Femur (tissue), 1 donor: Measurements from ENCODE around the gene MSH3.
"Not testable (repeated sequence)": the region's sequence is repeated elsewhere in the genome, so short reads cannot be mapped to it uniquely, and the experiment has no call there.

Experiments
- DNase-seq: peaks from one replicate; pipeline ENCODE4 v3.0.0-alpha.2; 2017

The MSH3 gene

DNA sequence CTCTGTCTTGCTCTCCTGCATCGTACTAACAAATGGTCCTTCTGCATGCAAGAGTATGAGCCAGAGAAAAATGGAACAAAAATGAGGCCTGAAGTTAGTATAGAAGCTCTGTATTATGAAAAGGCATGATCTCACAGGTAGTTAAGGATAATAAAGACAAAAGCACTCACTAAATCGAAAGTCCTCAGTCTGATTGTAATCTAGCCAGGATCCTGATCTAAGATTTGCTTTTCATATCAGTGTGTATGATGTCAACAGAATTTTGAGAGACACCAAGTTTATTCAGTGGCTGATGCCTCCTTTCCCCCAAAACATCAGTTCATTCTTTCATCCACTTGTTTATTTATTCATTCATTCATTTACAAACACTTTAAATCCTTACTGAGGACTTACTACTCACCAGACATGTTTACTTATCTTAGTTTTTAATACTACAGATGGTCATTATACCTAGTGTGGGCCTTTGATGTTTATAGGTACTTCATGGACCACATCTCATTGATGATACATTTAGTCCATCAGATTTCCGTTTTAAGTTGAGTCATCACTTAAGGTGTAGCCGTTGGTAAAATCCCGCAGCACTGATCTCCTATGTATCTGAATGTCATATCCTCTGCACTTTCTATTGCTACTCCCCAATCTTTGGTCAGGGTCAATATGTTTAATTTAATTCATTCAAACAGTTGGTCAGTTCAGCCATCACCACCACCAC is 105.6 kb downstream of the MSH3 start:
- no peak for DNase-seq

DNA sequence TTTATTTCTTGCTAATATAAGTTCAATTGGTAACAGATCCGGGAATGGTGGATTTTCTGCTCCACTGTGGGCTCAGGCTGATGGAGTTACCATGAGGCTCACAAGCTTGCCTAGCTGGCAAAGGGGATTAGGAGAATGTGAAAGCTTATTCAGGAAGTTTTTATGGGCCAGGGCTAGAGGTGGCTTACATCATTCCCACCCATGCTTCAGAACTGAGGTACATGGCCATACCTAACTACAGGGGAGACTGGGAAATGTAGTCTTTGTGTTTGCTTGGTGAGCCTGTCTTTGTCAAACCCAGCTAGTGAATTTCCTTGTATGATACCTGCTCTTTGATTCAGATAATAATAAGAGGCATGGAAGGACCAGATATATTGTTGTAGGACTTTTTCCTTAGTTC is 106.2 kb downstream of the MSH3 start:
- DNase-seq, result no peak

DNA sequence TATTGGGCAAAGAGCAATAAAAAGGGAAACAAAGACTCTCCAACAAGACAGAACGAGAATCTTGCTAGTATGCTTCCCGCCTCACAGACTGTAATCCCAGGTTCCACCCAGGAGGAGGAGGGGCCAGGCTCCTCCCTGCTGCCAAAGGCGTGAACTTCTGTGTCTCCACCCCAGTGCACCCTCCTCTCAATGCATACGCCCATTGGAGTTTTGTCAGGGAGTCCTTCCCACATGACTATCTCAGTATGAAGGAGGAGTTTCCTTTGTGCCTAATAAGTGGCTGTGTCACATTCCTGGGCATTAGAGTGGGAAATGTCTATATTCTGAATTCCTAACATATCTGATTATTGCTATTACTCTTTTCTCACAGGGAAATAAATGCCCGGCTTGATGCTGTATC is 106.7 kb downstream of the MSH3 start:
- no peak for DNase-seq

DNA sequence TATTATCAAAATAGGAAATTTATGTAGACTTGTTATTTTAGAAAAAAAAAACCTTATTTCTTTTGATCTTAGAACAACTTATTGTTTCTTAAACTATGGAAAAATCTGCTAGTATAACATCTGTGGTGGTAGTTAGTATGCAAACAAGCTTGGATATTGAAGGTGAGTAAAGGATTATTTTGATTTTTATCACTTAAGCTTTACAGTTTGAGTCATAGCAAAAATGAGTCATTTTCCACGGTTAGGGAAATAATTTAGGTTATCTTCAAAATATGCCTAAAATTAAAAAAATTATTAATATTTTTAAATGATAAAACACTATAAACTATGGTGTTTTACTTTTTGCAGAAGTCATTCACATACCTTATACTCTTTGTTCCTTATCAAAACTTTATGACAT is 107.5 kb downstream of the MSH3 start:
- no peak for DNase-seq

DNA sequence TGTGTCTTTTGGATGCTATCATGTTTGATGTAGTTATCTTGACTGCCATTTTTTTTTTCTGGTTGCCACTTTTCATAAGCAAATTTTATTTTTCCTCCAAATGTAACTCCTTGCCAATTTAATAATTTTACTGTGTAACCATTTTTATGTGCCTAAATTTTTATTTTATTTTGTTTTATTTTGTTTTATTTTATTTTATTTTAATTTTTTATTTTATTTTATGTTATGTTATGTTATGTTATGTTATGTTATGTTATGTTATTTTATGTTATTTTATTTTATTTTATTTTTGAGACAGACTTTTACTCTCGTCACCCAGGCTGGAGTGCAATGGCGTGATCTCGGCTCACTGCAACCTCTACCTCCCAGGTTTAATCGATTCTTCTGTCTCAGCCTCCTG is 108.1 kb downstream of the MSH3 start:
- DNase-seq, result no peak

DNA sequence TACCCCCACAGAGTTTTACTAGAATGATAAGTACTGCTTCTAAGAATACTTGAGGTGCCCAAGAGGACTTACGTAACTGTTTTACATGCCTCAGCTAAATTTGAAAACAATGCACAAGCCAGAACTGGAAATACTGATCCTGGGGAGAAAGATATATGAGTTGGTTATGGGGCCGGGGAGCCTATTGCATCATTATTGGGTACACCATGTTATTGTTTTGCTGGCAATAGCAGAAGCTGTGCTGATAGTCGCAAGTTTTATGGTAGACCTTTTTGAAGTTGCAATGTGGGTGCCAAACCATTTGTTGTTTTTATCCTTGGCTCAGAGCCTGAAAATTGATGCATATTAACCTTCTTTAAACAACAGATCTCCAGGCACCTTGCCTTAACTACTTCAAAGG is 108.8 kb downstream of the MSH3 start:
- no peak for DNase-seq

DNA sequence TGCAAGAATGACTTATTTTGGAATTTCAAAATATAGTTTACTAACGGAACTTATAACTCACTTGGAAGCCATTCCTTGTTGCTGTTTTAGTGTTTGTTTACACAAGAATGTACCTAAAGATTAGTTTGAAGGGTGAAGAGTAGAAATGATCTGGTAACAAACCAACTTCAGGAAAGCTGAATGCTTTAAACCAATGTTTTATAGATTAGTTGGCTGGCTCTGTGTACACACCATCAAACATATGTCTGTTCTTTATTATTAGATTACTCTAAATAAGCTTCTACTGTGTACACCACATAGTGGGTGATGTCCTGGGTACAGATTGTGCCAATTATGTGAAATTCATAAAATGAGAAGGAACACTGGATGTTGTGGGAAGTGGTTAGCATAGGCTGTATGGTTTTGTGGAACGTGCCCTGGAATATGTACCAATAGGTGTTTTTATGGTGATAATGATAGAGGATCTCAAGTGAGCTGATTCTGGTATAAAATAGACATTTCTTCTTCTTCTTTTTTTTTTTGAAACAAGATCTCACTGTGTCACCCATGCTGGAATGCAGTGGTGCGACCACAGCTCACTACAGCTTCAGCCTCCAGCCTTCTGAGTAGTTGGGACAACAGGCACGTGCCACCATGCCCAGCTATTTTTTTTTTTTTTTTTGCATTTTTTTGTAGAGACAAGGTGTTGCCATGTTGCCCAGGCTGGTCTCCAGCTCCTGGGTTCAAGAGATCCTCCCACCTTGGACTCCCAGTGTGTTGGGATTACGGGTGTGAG is 109.6 kb downstream of the MSH3 start:
- no peak for DNase-seq

DNA sequence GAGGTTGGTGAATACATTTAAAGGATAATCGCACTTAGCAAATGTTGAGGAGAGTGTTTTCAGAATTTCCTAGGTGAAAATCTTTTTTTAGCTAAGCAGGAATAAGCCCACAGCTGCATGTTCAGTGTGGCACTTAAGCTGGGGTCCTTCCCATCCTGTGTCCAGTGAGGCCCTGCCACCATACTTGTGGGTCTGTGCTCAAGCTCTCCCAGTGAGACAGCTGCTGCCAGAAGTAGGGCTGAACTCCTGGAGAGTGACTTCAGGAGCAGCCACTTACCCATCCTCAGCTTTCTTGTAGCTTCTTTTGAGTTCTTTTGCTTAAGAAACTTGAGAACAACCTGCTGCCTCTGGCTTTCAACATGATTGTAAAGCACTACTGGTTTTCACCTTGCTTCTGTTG is 110.3 kb downstream of the MSH3 start:
- no peak for DNase-seq

DNA sequence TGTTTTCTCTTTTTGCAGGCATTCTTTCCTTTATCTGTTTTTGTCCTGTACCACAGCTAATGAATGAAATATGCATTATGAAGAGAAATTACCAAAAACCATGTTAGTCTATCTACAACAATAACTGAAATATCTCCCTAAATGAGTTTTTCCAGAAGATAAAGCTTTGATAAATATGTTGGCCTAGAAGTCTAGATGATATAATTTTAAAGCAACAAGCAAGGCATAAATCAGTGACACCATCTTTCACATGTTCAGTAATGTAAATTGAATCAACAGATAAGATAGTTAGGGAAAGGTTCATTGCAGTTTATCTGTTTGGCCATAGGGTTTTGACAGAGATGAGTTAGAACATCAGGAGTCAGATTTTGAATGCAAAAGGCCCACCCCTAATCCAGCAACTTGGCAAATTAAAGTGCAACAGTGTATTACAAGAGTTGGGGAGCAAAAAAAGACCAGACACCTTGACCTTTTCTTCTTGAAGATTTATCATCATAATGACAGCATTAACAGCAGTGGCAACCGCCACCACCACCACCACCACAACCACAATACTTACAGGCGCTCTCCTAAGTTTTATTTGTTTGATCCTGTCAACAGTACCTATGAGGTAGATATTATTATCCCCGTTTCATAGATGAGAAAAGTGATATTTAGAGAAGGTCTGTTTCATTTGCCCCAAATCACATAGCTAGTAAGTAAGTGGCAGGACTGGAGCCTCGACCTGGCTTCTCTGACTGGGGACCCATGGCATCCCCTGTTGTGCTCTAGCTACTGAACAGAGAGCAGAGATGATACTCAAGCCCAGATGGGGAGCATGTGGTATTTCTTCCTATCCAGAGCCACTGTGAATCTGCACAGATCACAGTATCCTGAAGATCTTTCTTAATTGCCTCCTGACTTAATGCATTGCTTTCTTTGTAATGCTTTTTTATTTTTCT is 123.2 kb downstream of the MSH3 start:
- DNase-seq, result no peak

DNA sequence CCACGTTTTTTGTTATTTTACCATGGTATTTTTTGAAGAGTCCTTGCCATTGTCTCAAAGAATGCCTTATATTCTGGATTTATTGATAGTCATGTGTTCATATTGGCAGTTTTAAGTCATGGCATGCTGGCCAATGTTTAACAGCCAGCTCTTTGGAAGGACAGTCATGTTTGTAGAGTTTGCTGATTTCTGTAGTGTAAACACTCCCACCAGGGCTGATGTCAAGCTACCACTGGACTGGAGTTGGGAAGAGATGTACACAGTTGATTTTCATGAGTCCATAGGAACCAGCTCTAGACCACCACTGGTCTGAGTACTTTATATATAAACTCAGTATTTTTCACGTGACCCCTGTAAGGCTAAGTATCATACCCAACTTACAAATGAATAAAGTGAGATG is 125.6 kb downstream of the MSH3 start:
- no peak for DNase-seq

DNA sequence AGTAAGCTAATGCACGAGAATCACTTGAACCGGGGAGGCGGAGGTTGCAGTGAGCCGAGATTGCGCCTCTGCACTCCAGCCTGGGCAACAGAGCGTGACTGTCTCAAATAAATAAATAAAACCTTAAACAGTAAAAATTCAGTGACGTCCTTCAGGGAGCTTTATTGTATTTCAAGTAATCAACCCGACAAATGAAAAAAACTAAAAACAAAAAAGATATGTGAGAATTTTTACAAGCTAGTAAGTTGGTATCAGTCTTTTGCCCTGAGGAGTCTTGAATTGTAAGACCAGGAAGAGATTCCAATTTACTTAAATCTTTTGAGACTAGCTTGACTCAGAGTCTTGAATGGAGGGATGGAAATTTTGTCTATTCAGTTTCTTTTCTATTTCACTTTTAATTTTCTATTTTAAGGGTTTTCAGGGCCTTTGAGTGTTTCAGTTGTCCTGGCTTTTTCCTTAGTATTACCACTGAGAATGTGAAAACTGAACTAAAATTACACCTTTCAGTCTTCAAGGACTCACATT is 126.4 kb downstream of the MSH3 start:
- no peak for DNase-seq

DNA sequence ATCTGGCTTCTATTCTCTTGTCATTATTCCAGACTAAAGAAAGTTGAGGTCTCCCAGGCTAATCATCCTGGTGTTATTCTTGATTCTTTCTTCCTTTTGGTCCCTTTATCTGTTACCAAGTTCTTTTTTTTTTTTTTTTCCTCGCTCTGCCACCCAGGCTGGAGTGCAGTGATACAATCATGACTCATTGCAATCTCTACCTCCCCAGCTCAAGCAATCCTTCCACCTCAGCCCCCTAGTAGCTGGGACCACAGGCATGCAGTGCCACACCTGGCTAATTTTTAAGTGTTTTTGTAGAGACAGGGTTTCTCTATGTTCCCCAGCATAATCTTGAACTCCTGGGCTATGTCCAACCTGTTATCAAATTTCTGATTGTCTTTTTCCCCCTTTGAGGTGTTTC is 126.9 kb downstream of the MSH3 start:
- DNase-seq, result no peak

DNA sequence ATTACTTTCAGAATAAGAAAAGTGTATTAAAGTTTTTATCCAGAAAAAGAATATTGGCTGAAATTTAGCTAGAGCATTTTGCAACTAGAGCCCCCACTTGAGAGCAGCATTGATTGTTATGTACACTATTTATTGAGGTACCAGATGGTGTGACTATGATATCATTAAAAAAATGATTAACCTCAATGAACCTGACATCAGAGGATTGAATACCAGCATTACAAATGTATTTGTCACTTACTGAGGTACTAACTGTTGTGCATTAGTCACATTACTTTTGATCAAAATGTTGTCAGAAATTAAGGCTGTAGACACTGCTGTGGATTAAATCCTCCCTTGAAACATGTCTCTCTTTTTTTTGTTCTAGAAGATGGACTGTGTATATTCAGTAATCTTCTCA is 128.2 kb downstream of the MSH3 start:
- DNase-seq, result no peak

DNA sequence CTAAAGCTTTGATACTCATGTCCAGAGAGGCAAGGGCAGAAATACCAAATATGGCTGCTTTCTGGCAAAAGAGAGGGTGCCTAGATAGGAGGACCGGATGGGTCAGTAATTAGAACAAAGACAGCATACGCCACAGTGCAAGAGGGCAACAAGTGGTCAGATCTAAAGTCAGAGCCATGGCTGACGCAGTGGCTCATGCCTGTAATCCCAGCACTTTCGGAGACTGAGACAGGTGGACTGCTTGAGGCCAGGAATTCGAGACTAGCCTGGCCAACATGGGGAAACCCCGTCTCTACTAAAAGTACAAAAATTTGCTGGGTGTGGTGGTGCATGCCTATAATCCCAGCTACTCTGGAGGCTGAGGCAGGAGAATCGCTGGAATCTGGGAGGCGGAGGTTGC is 129.3 kb downstream of the MSH3 start:
- DNase-seq, result not testable (repeated sequence)

DNA sequence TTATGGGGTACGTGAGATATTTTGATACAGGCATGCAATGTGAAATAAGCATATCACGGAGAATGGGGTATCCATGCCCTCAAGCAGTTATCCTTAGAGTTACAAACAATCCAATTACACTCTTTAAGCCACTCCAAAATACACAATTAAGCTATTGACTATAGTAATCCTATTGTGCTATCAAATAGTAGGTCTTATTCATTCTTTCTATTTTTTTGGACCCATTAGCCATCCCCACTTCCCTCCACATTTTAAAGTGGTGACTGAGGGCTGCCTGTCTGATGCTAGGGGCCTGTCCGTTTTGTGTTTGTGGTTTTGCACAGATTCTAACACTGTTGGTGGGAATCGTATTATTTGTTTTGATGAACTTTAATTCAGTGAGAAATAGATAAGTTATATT is 130.0 kb downstream of the MSH3 start:
- DNase-seq, result no peak

DNA sequence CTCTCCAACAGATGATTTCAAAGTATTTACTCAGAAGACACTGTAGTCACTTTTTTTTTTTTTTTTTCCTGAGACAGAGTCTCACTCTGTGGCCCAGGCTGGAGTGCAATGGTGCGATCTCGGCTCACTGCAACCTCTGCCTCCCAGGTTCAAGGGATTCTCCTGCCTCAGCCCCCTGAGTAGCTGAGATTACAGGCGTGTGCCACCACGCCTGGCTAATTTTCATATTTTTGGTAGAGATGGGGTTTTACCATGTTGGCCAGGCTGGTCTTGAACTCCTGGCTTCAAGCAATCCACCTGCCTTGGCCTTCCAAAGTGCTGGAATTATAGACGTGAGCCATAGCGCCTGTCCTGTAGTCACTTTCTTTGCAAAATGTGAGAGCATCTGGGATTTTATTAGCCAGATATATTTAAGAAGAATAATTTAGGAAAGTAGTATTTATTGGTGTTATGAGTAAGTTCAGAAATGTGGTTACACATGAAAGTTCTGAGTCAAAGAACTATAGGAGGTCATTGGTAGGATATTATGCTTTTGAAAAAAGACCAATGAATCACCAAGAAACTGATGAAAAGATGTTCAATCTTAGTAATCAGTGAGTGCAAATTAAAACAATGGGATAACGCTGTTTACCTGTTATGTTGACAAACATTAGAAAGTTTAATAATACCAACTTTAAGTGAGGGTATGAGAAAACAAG is 135.0 kb downstream of the MSH3 start:
- DNase-seq, result not testable (repeated sequence)

DNA sequence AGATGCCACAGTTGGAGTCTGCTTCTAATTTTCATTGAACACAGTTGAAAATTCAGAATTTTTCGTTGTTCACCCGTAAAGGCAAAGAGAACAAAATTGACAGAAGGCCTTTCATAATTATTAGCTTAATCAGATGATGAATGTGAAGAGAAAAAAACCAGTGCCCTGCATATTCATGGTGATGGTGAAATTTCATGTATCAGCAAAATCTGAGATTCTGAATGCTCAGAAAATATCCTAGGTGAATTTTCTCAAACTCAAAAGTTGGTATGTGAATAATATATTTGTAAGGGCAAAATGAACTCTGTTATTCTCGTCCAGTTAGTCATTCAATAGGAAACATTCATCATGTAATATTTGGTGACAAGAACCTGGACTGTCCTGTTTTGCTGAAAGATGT is 136.2 kb downstream of the MSH3 start:
- DNase-seq, result no peak

DNA sequence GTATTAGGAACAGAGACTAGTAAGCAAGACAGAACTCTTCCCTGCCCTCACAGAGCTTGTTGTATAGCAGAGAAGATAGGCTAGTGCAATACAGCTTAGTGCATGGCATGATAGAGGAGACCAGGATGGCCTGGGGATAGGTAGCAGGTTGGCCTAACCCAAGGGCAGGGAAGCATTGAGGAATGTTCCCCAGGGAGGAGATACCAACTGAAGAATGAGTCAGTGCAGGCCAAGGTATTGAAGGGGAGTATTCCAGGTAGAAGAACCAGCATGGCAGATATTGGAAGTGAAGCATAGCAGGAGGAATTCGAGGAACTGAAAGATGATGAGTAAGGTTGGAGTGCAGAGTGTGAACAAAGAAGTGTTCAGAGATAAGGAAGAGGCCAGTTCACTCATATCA is 138.9 kb downstream of the MSH3 start:
- DNase-seq, result no peak

DNA sequence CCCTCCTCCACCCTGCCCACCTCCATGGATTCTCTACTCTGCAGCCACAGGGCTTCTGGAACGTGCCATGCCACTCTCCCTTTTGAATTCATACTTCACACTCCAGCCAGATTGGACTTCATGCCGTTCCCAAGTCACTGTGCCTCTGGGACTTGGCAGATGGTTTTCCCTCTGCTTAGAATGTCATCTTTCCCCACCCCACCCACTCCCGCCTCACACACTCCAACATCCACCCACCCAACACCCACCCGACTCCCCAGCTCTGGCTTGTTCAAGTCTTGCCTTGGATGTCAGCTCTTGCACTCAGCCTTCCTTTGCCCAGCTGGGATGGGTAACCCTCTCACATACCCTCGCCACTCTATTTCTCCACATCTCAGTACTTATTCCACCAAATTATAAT is 142.4 kb downstream of the MSH3 start:
- DNase-seq, result no peak

DNA sequence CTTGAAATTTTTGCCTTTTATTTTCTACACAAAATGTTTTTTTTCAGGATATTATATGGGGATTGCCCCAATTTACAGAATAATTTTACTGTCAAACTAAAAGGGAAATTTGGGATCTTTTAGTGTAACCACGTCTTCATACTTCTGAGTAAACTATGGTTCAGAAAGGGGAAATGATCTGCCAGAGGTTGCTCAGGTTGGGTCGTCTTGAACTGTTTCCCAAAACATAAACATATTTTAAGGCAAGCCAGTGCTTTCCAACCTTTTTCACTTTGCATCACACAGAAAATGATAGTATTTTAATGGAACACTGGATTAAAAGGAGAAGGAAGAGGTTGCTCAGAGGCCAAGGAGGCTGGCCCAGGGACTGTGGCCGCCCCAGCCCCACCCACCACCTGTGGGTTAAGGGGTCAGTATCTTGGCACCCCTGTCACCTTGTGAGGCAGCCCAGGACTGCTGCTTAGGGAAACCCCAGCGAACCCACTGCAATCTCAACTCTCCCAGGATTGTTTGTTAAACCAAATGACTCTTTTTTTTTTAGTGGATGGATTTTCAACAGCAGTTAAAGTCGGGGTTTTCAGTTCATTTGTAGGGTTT is 143.1 kb downstream of the MSH3 start:
- DNase-seq, result no peak

DNA sequence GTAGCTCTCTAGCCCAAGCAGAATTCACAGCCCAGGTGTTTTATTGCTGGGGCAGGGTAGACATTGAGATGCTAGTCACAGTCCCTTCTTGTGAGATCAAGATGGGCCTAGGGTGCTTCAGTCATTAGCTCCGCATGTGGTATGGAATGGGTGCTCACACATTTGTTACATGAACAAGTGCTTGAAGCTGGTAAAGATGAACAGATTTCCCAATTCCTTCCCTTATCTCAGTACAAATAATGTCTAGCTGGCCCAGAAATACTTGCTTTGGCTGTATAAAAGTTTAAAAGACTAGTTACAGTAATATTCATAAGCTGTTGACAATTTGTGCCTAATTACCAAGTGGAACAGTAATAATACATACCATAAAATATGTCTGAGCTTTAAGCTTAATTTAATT is 143.7 kb downstream of the MSH3 start:
- no peak for DNase-seq

DNA sequence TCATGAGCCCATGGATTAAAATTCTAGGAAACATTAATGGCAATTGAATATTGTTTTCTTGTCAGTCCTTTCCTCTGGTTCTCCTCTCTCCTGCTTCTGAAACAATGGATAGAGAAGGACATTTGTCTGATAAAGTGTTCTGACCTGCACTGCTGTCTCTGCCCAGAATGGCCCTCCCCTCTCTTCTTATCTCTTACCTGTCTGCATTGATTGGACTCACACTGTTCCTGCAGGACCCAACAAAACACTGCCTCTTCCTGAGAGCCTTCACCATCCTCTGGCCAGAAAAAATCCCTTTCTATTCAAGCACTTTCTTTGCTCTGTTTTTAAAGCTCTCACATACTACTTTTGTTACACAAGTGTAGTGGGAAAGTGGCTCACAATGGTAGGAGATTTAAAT is 144.2 kb downstream of the MSH3 start:
- DNase-seq, result no peak
